HCT116 (cell line): ENCODE measurements around the gene PDE9A.

Source experiments
- CEBPB ChIP-seq: IDR thresholded peaks from 2 replicates; pipeline ENCODE4 v1.6.1; 2012; ENCODE audit warnings: low read depth
- EZH2 ChIP-seq: fragments of 200-600 bp; sonication (generic); IDR thresholded peaks from 2 replicates; pipeline ENCODE4 v1.6.1; 2017; ENCODE audit warnings: antibody characterized with exemption, mixed run types
- JUND ChIP-seq: IDR thresholded peaks from 2 replicates; pipeline ENCODE4 v1.6.1; 2012
- POLR2A ChIP-seq: IDR thresholded peaks from 2 replicates; pipeline ENCODE4 v1.7.0; 2011; ENCODE audit warnings: borderline replicate concordance; ENCODE audit not compliant: insufficient read depth, insufficient read length; ENCODE audit errors: extremely low read depth
- POLR2AphosphoS5 ChIP-seq: IDR thresholded peaks from 2 replicates; pipeline ENCODE4 v1.6.1; 2011; ENCODE audit warnings: mild to moderate bottlenecking, low read depth, low read length, moderate library complexity
- RAD21 ChIP-seq: IDR thresholded peaks from 2 replicates; pipeline ENCODE4 v1.6.1; 2012; ENCODE audit warnings: low read depth, mild to moderate bottlenecking
- SIN3A ChIP-seq: IDR thresholded peaks from 2 replicates; pipeline ENCODE4 v1.6.1; 2012; ENCODE audit warnings: low read depth
- ZNF274 ChIP-seq: fragments of 200-500 bp; sonication (Bioruptor generic); IDR thresholded peaks from 2 replicates; pipeline ENCODE4 v1.6.1; 2014; ENCODE audit warnings: mild to moderate bottlenecking, low read depth, low read length, inconsistent platforms
- TF ChIP-seq, protein P1 (sequence below), 3 experiments: fragments of 200-600 bp in 1 of 3; sonication (generic) in 1 of 3; IDR thresholded peaks in 2 of 3; conservative IDR thresholded peaks in 1 of 3; 2 replicates each; pipeline ENCODE4 v1.5.1; 2012 to 2017; ENCODE audit warnings: low read depth in 2 of 3, low read length in 2 of 3, antibody characterized with exemption in 1 of 3, borderline replicate concordance in 1 of 3, control low read depth in 1 of 3, mild to moderate bottlenecking in 1 of 3, mixed read lengths in 1 of 3, mixed run types in 1 of 3, moderate library complexity in 1 of 3; ENCODE audit not compliant: insufficient read depth in 1 of 3
- TF ChIP-seq, protein P2 (sequence below): IDR thresholded peaks from 2 replicates; pipeline ENCODE4 v1.6.1; 2012

DNA sequence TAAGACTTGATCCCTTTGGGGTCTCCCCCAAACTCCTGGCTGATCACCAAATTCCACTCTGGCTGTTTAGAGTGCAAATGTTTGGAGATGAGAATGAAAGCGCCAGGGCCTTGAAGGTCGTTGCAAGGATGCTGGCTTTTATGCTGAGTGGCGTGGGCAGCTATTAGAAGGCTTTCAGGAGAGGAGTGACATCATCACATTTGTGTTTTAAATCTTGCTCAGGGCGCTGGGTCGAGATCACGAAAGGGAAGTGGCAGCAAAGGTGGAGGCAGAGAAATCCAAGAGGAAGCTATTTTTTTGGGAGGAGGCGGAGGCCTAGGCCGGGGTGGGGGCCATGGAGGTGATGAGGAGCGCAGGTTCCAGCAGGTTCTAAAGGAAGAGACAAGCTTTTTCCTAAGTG is 49.3 kb downstream of the PDE9A start:
- TF ChIP-seq, protein P1, sequence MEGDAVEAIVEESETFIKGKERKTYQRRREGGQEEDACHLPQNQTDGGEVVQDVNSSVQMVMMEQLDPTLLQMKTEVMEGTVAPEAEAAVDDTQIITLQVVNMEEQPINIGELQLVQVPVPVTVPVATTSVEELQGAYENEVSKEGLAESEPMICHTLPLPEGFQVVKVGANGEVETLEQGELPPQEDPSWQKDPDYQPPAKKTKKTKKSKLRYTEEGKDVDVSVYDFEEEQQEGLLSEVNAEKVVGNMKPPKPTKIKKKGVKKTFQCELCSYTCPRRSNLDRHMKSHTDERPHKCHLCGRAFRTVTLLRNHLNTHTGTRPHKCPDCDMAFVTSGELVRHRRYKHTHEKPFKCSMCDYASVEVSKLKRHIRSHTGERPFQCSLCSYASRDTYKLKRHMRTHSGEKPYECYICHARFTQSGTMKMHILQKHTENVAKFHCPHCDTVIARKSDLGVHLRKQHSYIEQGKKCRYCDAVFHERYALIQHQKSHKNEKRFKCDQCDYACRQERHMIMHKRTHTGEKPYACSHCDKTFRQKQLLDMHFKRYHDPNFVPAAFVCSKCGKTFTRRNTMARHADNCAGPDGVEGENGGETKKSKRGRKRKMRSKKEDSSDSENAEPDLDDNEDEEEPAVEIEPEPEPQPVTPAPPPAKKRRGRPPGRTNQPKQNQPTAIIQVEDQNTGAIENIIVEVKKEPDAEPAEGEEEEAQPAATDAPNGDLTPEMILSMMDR (IDR thresholded peaks at IDR 0.05 in 2 of 3, conservative IDR thresholded peaks at IDR 0.05 in 1 of 3; ENCODE audit: borderline replicate concordance in 1 of 3, insufficient read depth in 1 of 3, low read depth in 2 of 3, low read length in 2 of 3), result no peak
- TF ChIP-seq EZH2 (no peak), POLR2A (no peak), SIN3A (no peak), POLR2AphosphoS5 (no peak), JUND (no peak), CEBPB (no peak), RAD21 (no peak), ZNF274 (no peak)
- TF ChIP-seq, protein P2, sequence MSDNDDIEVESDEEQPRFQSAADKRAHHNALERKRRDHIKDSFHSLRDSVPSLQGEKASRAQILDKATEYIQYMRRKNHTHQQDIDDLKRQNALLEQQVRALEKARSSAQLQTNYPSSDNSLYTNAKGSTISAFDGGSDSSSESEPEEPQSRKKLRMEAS, result no peak
